Loucy (cell line): ENCODE results near the gene DENND6A.

ENCODE experiments used
- EZH2phosphoT487 ChIP-seq: fragments of 200-600 bp; IDR thresholded peaks from 2 replicates; pipeline ENCODE4 v1.6.1; 2018; ENCODE audit warnings: antibody characterized with exemption, mild to moderate bottlenecking, moderate library complexity, borderline replicate concordance
- TF ChIP-seq, protein P1 (sequence below): fragments of 200-600 bp; sonication (generic); conservative IDR thresholded peaks from 2 replicates; pipeline ENCODE4 v1.5.1; 2014; ENCODE audit warnings: mild to moderate bottlenecking, antibody characterized with exemption, low read length

DNA sequence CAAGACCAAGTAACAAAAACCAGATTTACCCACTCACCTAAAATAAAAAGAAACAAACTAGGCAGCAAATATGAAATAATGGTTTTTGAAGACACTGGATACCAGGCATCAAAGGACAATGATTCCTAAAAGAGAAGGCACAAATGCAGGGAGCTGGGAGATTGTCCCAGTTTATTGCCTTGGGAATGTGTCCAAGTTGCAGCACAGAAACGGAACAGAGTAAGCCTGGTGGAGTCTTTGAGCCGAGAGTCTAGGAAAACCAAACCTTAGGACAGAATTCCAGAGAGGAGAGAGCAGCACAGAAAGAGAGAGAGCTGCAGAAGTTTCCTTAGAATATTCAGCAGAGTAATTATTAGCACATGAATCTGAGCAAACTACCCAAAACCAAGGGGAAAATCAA is 87.9 kb downstream of the DENND6A start:
- TF ChIP-seq, protein P1, sequence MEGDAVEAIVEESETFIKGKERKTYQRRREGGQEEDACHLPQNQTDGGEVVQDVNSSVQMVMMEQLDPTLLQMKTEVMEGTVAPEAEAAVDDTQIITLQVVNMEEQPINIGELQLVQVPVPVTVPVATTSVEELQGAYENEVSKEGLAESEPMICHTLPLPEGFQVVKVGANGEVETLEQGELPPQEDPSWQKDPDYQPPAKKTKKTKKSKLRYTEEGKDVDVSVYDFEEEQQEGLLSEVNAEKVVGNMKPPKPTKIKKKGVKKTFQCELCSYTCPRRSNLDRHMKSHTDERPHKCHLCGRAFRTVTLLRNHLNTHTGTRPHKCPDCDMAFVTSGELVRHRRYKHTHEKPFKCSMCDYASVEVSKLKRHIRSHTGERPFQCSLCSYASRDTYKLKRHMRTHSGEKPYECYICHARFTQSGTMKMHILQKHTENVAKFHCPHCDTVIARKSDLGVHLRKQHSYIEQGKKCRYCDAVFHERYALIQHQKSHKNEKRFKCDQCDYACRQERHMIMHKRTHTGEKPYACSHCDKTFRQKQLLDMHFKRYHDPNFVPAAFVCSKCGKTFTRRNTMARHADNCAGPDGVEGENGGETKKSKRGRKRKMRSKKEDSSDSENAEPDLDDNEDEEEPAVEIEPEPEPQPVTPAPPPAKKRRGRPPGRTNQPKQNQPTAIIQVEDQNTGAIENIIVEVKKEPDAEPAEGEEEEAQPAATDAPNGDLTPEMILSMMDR: no peak
- TF ChIP-seq EZH2phosphoT487: no peak
